Lower leg skin (tissue), 4 donors: Measurements from ENCODE around the gene TAS1R1. TPM values are rescaled to one million over a fixed set of nuclear protein-coding genes. Genes with fewer than 3 reads are reported as not detected.

Experiments
- DNase-seq, 2 donors: peaks; one replicate each; pipeline ENCODE4 v3.0.0-alpha.2; 2019; ENCODE audit warnings: low spot score in 2 of 2
- H3K4me3 ChIP-seq: fragments of 200-600 bp; sonication (generic); 2 replicates; pipeline ENCODE4 v1.5.1; 2017; ENCODE audit warnings: mild to moderate bottlenecking, low read depth; ENCODE audit not compliant: poor library complexity, severe bottlenecking
- POLR2A ChIP-seq, 2 donors: fragments of 450-650 bp; IDR thresholded peaks; one replicate each; pipeline ENCODE4 v1.6.1; 2016 to 2017; ENCODE audit warnings: antibody characterized with exemption in 2 of 2, mild to moderate bottlenecking in 1 of 2, moderate library complexity in 1 of 2
- WGBS, 2 donors: methylation state at CpG; one replicate each; pipeline ENCODE4 v1.1.5; 2018; 5-methylcytosine and 5-hydroxymethylcytosine counted together
- intact Hi-C: fragments of 100-400 bp; cut with DNase I; formaldehyde crosslinking; loops from one replicate; pipeline ENCODE4 v1.15.0; 2023; ENCODE audit warnings: low total_unique reads
- total RNA-seq, 4 donors: library from RNA; depleted of rRNA; stranded (reverse); fragments of >200 nt; gene quantifications; one replicate each; pipeline ENCODE4 v1.1.0, GENCODE V29; 2016
- TF ChIP-seq, protein P1 (sequence below), 3 donors: fragments of 450-650 bp; IDR thresholded peaks; one replicate each; pipeline ENCODE4 v1.5.1; 2016; ENCODE audit warnings: antibody characterized with exemption in 3 of 3, mild to moderate bottlenecking in 3 of 3, moderate library complexity in 2 of 3

TAS1R1 gene
- total RNA-seq, 4 donors from 2014 or later, result 0.27 to 0.39 TPM; not detected in 2

DNA sequence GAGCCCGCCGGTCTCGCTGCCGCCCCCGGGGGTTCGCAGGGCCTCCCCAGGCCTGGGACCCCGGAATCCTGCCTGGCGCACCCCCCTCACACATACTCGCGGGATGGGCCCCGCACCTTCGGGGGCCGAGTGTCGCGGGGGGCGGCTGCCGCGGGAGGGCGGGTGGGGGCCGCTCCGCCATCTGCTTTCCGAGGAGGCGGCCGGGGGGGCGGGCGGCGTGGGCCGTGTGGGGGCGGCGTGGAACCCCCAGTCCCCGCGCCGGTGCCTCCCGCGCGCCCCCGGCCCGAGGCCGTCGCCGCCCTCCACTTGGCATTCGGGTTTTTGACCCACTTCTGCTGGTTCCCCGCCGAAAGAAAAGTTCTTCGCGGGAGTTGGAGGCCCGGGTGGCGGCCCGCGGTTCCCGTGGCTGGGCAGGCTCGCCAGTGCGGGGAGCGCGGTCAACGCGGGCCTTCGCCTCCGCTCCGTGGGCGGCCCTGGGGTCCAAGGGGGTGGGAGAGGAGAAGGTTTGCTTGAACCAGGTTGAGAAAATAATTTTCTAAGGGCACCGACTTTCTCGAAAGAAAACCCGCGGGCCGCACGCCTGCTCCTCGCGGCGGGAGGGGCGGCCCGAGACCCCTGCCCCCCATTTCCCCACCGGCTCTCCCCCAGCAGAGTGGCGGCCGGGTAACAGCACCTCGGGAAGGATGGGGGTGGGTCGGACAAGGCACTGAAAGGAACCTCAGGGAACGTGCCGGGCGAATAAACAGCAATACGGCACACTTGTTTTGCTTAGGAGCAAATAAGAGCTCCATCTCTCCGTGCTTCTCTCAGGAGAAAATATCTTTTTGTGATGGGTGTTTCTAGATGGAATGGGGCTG is 60.0 kb downstream of the TAS1R1 start:
- DNase-seq, result no peak
- peak overlapping the region; percentile 87 for H3K4me3 ChIP-seq
- intact Hi-C loops, result no loop called here
- 1 to 2% methylated on average over 39 to 69 of the region's 82 CpGs for WGBS, 2 donors
- no peak for TF ChIP-seq POLR2A (IDR thresholded peaks at IDR 0.05)
- TF ChIP-seq, protein P1, sequence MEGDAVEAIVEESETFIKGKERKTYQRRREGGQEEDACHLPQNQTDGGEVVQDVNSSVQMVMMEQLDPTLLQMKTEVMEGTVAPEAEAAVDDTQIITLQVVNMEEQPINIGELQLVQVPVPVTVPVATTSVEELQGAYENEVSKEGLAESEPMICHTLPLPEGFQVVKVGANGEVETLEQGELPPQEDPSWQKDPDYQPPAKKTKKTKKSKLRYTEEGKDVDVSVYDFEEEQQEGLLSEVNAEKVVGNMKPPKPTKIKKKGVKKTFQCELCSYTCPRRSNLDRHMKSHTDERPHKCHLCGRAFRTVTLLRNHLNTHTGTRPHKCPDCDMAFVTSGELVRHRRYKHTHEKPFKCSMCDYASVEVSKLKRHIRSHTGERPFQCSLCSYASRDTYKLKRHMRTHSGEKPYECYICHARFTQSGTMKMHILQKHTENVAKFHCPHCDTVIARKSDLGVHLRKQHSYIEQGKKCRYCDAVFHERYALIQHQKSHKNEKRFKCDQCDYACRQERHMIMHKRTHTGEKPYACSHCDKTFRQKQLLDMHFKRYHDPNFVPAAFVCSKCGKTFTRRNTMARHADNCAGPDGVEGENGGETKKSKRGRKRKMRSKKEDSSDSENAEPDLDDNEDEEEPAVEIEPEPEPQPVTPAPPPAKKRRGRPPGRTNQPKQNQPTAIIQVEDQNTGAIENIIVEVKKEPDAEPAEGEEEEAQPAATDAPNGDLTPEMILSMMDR (IDR thresholded peaks at IDR 0.05), result no peak

DNA sequence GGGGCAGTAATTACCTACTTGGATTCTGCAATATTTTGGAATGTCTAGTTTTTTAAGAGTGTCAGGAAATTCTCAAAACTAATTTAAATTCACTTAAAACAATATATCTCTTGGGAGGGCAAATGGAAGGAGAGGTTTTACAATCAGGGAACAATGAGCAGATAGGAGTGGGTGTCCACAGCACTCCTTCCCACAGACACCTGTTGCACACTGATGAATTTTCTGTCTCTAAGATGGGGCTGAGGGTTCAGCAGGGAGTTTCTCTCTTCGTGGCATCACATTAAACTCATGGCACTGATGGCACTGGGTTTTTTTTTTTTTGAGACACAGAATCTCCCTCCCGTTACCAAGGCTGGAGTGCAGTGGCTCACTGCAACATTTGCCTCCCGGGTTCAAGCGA is 63.9 kb downstream of the TAS1R1 start:
- no peak for TF ChIP-seq POLR2A (IDR thresholded peaks at IDR 0.05)
- TF ChIP-seq, protein P1 (IDR thresholded peaks at IDR 0.05), result no peak
- 90 to 93% methylated on average over 4 of the region's 4 CpGs for WGBS, 2 donors

DNA sequence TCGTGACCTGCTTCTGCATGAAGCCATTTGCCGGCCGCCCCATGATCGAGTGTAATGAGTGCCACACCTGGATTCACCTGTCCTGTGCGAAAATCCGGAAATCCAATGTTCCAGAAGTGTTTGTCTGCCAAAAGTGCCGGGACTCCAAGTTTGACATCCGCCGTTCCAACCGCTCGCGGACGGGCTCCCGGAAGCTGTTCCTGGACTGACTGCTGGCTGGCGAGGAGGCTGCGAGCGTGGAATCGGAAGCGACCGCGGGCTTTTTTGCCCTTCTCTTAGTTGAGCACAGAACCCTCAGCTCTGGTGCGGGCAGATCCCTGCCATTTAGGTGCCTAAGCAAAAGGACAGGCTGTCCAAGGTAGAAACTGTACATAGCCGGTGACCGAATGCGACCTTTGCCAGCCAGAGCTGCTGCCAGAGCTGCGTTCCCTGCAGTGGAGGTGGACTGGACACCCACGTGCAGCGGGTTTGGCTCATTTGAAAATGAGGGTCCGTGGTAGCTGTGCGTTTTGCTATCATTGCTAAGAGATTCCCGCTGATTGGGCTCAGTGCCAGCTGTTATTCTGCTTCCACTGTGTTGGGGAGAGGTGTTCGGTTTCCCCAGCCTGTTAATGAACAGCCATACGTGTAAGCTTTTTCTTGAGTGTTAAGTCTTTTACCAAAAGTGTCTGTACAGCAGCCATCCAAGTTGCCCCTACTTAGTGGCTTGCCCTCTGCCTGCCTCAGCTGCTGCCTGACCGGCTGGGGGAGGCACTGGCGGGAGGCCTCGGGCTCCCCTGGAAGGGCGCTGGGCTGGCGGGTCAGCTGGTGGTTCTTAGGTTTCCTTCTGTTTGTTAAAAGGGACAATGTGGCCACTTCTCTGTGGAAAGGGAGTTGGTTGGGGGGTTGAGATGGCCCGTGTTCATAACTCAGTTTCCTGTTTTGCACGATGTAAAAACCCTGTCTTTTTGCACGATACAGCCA is 66.6 kb downstream of the TAS1R1 start:
- intact Hi-C loops, result no loop called here
- DNase-seq, result no peak
- TF ChIP-seq POLR2A (IDR thresholded peaks at IDR 0.05), result no peak
- TF ChIP-seq, protein P1 (IDR thresholded peaks at IDR 0.05), result no peak
- H3K4me3 ChIP-seq, result no peak overlapping the region
- 89 to 90% methylated on average over 41 of the region's 41 CpGs for WGBS, 2 donors

More for the DNA sequence above, 63.9 kb downstream of the TAS1R1 start:
- intact Hi-C loops, result no loop called here
- DNase-seq, result no peak
- no peak overlapping the region for H3K4me3 ChIP-seq

DNA sequence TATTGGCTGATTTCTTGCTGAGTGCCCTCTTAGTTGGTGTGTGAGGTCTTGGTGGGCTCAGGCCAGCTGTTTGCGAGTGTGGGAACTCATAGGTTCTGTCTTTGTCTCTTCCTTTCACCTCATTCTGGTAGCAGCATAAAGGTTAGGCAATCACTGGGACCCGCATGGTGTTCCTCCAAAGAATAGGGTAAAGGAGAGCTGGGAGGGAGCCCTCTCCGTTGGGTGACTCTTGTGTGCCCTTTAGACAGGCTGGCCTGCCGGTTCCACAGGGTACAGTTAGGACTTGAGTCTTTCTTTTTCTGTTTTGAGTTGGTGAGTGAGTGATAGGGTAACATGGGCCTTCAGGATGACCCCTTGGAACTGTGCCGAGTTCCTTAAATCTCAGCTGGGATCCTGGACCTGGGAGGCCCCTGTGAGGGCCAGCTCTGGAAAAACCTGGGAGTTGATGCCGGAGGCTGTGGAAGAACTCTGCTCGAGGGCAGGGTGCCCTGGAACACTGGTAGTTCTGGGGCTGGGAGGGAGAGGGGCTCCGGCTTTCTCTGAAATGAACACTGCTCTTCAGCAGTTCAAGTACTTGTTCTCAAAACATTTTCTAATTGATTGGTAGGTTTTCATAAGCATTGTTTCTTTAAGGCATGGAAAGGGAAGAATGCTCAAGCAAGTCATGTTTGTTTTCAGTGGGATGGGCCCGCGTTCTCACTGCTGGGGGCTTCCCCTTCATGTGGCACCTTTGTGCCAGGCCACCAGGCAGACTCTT is 67.5 kb downstream of the TAS1R1 start:
- intact Hi-C loops, result no loop called here
- 66 to 83% methylated on average over 10 of the region's 10 CpGs for WGBS, 2 donors
- no peak for TF ChIP-seq POLR2A (IDR thresholded peaks at IDR 0.05)
- TF ChIP-seq, protein P1 (IDR thresholded peaks at IDR 0.05), result no peak
- no peak overlapping the region for H3K4me3 ChIP-seq
- DNase-seq, result no peak

DNA sequence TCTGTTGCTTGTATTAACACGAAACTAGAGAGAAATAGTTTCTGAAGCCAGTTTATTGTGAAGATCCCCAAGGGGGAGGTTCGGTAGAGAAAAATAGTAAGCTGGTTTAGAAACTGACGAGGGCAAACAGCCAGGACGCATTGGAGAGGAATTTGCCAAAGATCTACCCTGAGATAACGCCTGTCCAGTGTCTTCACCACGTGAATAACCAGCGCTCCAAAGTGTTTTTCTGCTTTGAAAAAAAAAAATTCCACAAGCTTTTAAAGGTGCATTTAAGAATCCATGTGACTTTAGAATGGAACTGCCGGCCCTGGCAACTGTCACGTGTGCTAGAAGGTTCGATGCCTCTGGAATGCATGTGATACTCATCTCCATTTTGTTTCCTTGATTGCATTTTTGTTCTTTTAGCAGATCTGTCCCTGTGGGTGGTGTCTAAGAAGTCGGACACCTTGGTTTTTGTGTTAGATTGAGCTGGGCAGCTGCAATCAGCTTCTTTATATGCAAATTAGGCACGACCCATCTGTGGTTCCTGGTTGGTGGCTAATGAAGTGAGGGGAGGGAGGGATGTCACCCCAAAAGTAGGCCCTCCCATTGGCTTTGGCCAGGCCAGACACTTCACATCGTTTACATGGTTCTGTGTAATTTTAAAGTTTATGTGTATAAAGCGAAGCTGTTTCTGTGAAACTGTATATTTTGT is 68.3 kb downstream of the TAS1R1 start:
- DNase-seq, result no peak

More for the DNA sequence above, 68.3 kb downstream of the TAS1R1 start:
- intact Hi-C loops, result no loop called here
- TF ChIP-seq POLR2A (IDR thresholded peaks at IDR 0.05), result no peak
- TF ChIP-seq, protein P1 (IDR thresholded peaks at IDR 0.05), result no peak
- 59 to 62% methylated on average over 14 of the region's 14 CpGs for WGBS, 2 donors
- no peak overlapping the region for H3K4me3 ChIP-seq
